Measurements from ENCODE around the gene CHI3L1. TPM values are rescaled to one million over a fixed set of nuclear protein-coding genes. Genes with fewer than 3 reads are reported as not detected.

The CHI3L1 gene
- polyA plus RNA-seq, 3 donors = 10.4 to 12.9 (median 11.9) TPM

GRCh38 chr1:203182387-203182953, 4.0 kb downstream of the CHI3L1 start:
- DNase-seq (ENCODE audit: low read depth in 3 of 3, low spot score in 2 of 3) = no peak

- no peak for DNase-seq (ENCODE audit: low read depth in 3 of 3, low spot score in 2 of 3)
These were observed 4.7 kb downstream of the CHI3L1 start for GRCh38 chr1:203181586-203182386.

GRCh38 chr1:203180611-203181330, 5.7 kb downstream of the CHI3L1 start:
- DNase-seq (ENCODE audit: low read depth in 3 of 3, low spot score in 2 of 3) = no peak

- DNase-seq (ENCODE audit: low read depth in 3 of 3, low spot score in 2 of 3) = no peak
These were observed 6.9 kb downstream of the CHI3L1 start for GRCh38 chr1:203179667-203180005.

DNA sequence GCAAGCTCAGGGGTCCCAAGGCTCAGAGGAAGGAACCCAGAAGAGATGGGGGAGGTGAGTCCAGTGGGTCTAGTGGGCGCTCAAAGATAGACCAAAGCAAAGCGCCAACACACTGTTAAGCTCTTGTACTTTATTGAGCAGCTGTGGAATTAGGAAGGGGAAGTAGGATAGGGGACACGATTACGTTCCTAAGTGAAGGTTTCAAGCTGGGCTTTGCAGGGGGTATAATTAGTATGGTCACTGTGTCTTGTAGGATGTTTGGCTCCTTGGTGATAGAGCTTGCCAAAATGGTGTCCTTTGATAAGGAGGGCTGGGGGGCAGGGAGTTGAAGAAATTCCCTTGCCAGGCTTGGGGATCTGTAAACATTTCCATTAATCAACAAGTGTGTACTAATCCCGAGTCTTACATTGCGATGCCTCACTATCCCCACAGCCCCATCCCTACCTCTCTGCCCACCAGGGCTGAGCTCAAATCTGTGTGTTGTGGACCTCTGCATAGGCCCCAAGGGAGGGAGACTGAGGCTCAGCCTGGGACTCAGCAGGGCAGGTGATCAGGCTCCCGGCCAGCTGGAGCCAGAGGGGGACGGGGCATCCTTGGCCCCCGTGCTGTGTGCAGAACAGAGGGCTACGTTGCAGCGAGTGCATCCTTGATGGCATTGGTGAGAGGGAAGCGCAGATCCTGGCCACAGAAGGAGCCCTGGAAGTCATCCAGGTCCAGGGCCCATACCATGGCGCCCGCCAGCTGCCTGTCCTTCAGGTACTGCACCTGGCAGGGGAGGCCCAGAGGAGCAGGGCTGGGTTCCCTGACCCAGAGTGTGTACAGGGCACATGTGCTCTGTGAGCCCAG, 7.5 kb downstream of the CHI3L1 start:
- no peak for DNase-seq (ENCODE audit: low read depth in 3 of 3, low spot score in 2 of 3)

DNA sequence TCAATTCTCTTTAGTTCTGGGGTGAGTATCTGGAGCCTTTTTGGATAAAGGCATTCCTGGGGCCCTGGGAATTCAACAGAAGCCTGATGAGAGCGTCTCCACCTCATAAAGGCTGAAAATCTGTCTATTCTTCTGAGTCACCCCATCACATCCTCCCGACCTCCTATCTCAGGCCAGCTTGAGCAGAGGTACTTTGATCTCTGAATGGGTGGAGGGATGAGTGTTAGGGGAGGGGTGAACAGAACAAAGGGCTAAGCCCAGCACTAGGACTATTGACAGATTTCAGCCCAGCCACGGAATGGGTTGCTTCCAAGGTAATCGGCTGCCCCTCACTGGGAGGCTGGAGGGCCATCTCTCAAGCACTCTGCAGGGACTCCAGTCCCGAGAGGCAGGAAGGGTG, 8.4 kb downstream of the CHI3L1 start:
- DNase-seq (ENCODE audit: low read depth in 3 of 3, low spot score in 2 of 3) = no peak

GRCh38 chr1:203177470-203178039, 8.9 kb downstream of the CHI3L1 start:
- no peak for DNase-seq (ENCODE audit: low read depth in 3 of 3, low spot score in 2 of 3)

DNA sequence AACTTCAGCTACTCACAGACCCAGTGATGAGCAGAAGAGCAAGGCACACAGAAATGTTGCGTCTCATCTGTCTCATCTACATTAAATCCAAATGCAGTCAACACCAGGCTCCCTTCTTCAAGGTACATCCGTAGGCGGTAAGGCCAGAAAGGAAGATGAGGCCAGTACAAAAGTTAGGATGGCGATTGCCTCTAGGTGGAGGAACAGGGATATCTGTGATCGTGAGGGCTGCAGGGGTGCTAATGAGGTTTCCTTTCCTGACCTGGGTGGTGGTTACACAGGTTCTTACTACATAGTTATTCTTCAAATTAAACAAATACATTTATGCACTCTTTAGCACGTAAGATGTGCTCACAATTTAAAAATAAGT, 9.5 kb downstream of the CHI3L1 start:
- DNase-seq (ENCODE audit: low read depth in 3 of 3, low spot score in 2 of 3) = no peak

GRCh38 chr1:203176273-203177035, 10.1 kb downstream of the CHI3L1 start:
- no peak for DNase-seq (ENCODE audit: low read depth in 3 of 3, low spot score in 2 of 3)

GRCh38 chr1:203175827-203176241, 10.7 kb downstream of the CHI3L1 start:
- no peak for DNase-seq (ENCODE audit: low read depth in 3 of 3, low spot score in 2 of 3)

- DNase-seq (ENCODE audit: low read depth in 3 of 3, low spot score in 2 of 3) = no peak
These were observed 11.2 kb downstream of the CHI3L1 start, which contains the start of gene MYBPH for GRCh38 chr1:203175237-203175826. Gene MYBPH, minus strand, starts transcription at chr1:203175826. Its CDS starts 71 bp downstream, at chr1:203175755.

DNA sequence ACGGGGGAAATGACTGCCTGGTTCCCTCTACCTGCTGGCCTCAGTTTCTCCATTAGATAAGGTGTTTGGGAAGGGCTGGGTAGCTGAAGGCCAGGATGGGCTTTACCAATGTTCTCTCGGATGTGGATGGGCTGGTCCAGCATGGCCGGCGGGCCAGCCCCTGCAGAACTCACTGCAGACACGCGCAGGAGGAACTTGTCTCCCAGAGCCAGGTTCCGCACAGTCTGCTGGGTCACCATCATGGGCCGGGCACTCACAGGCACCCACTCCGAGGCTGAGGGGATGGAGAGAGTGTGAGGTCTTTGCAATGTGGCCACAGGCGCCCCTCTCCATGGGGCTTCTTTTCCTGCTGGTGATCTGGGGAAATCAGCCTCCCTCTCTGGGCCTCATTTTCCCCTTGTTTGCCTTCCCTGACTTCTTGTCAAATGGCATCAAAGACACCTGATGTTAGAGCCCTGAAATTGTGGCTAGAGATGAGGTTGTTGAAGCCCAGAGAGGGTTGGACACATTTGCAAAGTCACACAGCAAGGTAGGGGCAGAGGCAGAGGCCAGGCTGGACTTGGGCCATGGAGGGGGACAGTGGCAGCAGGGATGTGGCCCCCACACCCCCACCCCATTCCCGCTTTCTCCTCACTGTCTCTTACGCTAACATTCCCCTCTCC, 12.0 kb downstream of the CHI3L1 start:
- DNase-seq (ENCODE audit: low read depth in 3 of 3, low spot score in 2 of 3) = no peak

DNA sequence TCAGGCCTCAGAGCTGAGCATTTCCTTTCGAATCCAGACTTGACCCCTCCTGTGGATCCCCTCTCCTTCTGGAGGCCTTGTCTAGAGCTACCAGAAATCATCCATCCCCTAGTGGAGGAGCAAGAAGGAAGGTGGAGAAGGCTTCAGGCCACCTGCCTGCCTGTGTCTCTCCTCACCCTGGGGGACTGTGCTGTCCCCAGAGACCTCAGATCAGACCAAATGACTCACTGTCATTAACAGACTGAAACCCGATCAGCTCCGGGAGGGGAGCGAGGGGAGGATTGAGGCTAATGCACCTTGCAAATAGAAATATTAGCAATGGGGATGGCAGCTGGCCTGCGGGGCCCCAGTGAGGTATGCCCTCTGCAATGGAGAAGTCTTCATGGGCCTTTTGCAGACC, 12.9 kb downstream of the CHI3L1 start:
- no peak for DNase-seq (ENCODE audit: low read depth in 3 of 3, low spot score in 2 of 3)

GRCh38 chr1:203173011-203173555, 13.4 kb downstream of the CHI3L1 start:
- no peak for DNase-seq (ENCODE audit: low read depth in 3 of 3, low spot score in 2 of 3)

DNA sequence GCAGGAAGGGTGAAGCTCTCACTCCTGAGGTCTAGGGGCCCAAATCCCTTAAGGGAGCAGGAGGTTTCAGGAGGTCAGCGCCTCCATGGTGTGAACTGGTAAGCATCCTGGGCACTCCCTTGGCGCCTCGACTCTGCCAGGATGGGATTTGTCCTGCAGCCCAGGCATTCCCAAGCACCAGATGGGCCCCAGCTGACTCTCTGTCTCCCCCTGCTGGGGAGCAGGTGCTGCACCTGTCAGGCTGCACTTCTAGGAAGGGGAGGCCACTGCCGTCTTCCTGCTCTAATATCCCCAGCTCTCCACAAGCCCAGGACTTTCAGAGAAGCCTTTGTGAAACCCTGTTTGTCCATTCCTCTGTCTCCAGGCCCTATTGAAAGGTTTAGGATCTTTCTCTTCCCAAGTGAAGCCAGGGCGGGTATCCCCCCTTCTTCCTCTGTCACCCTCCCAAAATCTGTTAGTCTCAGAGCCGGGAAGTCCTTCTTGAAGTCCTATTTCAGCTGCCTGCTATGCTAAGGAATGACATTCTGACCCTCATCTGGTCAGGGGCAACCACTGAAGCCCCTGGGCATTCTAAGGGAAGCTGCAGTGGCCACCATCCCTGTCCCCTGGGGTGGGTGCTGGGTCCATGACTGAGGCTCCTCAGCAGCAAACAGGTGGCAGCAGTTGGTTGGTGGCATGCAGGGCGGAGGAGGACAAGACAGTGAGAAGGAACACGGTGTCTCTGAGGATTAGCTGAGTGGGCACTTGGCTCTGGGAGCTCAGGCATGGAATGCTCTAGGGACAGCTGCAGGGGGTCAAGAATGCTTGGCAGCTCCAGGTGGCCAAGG, 14.1 kb downstream of the CHI3L1 start:
- no peak for DNase-seq (ENCODE audit: low read depth in 3 of 3, low spot score in 2 of 3)

GRCh38 chr1:203171341-203172183, 14.9 kb downstream of the CHI3L1 start:
- DNase-seq (ENCODE audit: low read depth in 3 of 3, low spot score in 2 of 3) = no peak
